HFFc6 (cell line): ENCODE results near the gene REXO5. TPM values are rescaled to one million over a fixed set of nuclear protein-coding genes. Genes with fewer than 3 reads are reported as not detected.

Source experiments
- DNase-seq: peaks from one replicate; pipeline ENCODE4 v3.0.0-alpha.2; 2018
- H3K27ac Mint-ChIP-seq: 2 replicates; pipeline ENCODE4 v1.8.0; 2020; ENCODE audit warnings: mild to moderate bottlenecking, mixed read lengths
- H3K27me3 Mint-ChIP-seq: 2 replicates; pipeline ENCODE4 v1.8.0; 2021; ENCODE audit warnings: mild to moderate bottlenecking, moderate library complexity, mixed read lengths; ENCODE audit not compliant: insufficient read depth
- H3K36me3 Mint-ChIP-seq: 2 replicates; pipeline ENCODE4 v1.8.0; 2021; ENCODE audit warnings: low read depth, mixed read lengths
- H3K4me1 Mint-ChIP-seq: 2 replicates; pipeline ENCODE4 v1.8.0; 2020; ENCODE audit warnings: low read depth, mixed read lengths
- H3K4me3 Mint-ChIP-seq: 2 replicates; pipeline ENCODE4 v1.8.0; 2020; ENCODE audit warnings: mild to moderate bottlenecking, moderate library complexity, mixed read lengths
- H3K9me3 Mint-ChIP-seq: 2 replicates; pipeline ENCODE4 v1.8.0; 2020; ENCODE audit warnings: mild to moderate bottlenecking, mixed read lengths
- CTCF ChIP-seq: fragments of 200-600 bp; sonication (generic); IDR thresholded peaks from 2 replicates; pipeline ENCODE4 v1.5.0; 2021; ENCODE audit warnings: antibody characterized with exemption, mild to moderate bottlenecking
- total RNA-seq, 6 experiments: library from RNA; stranded (reverse); fragmentation: NEBNext Ultra II Directional; extraction: Animal tissue kit (Norgen Biotek cat#: 25700); gene quantifications; 2 replicates in 1 of 6; 3 replicates in 5 of 6; pipeline ENCODE4 v1.2.3, GENCODE V29; 2021

REXO5 gene
- total RNA-seq, 6 experiments from 2014 or later: 4.9 to 12.2 (median 9.6) TPM

DNA sequence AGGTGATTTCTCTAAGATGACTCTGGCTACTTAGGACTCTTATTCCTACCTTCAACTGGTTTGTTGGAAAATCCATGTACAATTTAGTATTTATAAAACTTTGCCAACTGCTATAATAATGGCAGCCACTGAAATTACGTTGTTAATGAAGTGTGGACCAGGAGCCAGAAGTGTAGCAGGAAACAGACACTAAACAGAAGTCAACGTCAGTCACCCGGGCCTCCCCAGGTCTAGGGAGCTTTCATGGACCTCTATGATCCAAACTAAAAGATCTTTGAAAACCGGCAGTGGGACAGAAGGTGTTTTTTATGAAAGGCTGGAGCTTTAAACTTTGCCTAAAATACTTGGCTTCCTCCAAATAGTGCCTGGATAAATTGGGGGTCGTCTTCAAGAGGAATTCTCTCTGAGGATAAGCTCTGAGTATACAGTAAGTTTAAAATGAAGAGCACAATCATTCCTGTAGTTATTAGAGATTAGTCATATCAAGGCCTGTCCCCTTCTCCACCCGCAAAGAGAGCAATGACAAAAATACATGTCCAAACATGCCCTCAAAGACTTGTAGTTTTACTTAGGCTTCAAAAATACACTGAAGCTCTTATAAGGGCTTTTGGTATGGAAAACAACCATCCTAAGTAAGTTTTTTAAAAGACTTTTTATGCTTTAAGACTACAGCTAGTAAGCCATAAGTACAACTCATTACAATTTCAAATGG lies 59.2 kb downstream of the REXO5 start:
- H3K4me1 Mint-ChIP-seq: peaks cover 80% of the 10 kb centered on the region

GRCh38 chr16:20866145-20866772 lies 59.9 kb downstream of the REXO5 start:
- Mint-ChIP-seq H3K4me3 (peak overlapping the region; percentile 69), H3K36me3 (peaks cover 37% of the 10 kb centered on the region), H3K9me3 (no peaks in the 10 kb centered on the region), H3K27ac (peak overlapping the region; percentile 99), H3K4me1 (peaks cover 87% of the 10 kb centered on the region), H3K27me3 (peaks cover 2% of the 10 kb centered on the region; the same call in 1 of the 2 replicates)
- DNase-seq: peak; percentile 81
- no peak for TF ChIP-seq CTCF

More for the DNA sequence above, 59.2 kb downstream of the REXO5 start:
- Mint-ChIP-seq H3K36me3 (peaks cover 41% of the 10 kb centered on the region), H3K27me3 (no peaks in the 10 kb centered on the region; the same call in 1 of the 2 replicates), H3K27ac (peak overlapping the region; percentile 99), H3K9me3 (no peaks in the 10 kb centered on the region), H3K4me3 (peak overlapping the region; percentile 69)
- TF ChIP-seq CTCF: no peak
- peak; percentile 68 for DNase-seq

DNA sequence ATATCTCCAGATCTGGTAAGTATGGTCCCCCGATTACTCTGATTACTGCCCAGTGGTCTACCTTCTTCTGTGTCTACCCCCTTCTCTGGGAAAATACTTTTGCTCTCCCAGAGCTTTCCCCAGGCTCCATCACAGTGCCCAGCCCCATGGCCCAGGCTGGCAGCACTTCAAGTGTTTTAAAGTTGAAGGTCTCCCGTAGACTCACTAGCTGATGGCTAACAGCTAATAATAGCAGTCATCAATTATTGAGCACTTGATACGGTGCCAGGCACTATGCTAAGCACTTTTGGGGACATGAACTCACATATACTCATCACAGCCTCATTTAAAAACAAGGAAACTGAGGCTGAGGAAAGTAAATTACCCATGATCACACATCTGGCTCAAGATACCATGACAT lies 60.5 kb downstream of the REXO5 start:
- Mint-ChIP-seq H3K4me1 (peaks cover 93% of the 10 kb centered on the region), H3K27ac (peak overlapping the region; percentile 99), H3K9me3 (no peaks in the 10 kb centered on the region), H3K4me3 (peak overlapping the region; percentile 69), H3K27me3 (peaks cover 2% of the 10 kb centered on the region; the same call in 1 of the 2 replicates), H3K36me3 (peaks cover 34% of the 10 kb centered on the region)
- no peak for DNase-seq
- no peak for TF ChIP-seq CTCF

DNA sequence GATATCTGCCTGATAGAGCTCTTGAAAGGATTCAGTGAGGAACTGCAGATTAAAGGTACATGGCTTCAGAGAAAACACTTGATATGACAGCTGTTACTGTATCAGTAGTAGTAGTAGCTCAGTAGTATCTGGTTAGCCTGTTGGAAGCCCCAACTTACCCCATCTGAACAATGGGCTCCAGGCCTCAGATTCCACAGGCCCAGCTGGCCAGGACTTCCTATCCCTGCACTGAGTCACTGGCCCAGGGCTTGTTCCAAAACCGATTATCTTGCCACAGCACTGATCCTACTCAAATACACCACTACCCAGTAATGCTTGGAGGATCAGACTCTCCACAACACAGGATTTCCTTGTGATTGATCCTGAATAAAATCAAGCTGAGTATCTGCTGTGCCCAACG lies 61.3 kb downstream of the REXO5 start:
- Mint-ChIP-seq H3K9me3 (no peaks in the 10 kb centered on the region), H3K4me3 (peak overlapping the region; percentile 7; the same call in 1 of the 2 replicates), H3K27me3 (peaks cover 2% of the 10 kb centered on the region; the same call in 1 of the 2 replicates), H3K27ac (peak overlapping the region; percentile 99), H3K36me3 (peaks cover 30% of the 10 kb centered on the region), H3K4me1 (peaks cover 100% of the 10 kb centered on the region)
- TF ChIP-seq CTCF: no peak
- DNase-seq: peak; percentile 37

- H3K36me3 Mint-ChIP-seq: peaks cover 29% of the 10 kb centered on the region
- peak; percentile 46 for DNase-seq
- peak overlapping the region; percentile 99 for H3K27ac Mint-ChIP-seq
- no peaks in the 10 kb centered on the region for H3K9me3 Mint-ChIP-seq
- TF ChIP-seq CTCF: no peak
- peaks cover 2% of the 10 kb centered on the region; the same call in 1 of the 2 replicates for H3K27me3 Mint-ChIP-seq
- peaks cover 97% of the 10 kb centered on the region for H3K4me1 Mint-ChIP-seq
- peak overlapping the region; percentile 11; the same call in 1 of the 2 replicates for H3K4me3 Mint-ChIP-seq
Measured at GRCh38 chr16:20868890-20869289, 62.6 kb downstream of the REXO5 start.
